SU-DHL-6 (cell line): Measurements from ENCODE around the gene PPWD1.

Source experiments
- EZH2phosphoT487 ChIP-seq: fragments of 200-600 bp; sonication (generic), shearing (Covaris generic); conservative IDR thresholded peaks from 2 replicates; pipeline ENCODE4 v1.6.1; 2018; ENCODE audit warnings: mild to moderate bottlenecking, antibody characterized with exemption, low read length, moderate library complexity, mixed read lengths
- TF ChIP-seq, protein P1 (sequence below): fragments of 200-600 bp; sonication (generic); IDR thresholded peaks from one replicate; pipeline ENCODE4 v1.5.1; 2017; ENCODE audit warnings: antibody characterized with exemption, mild to moderate bottlenecking, low read length, moderate library complexity; ENCODE audit not compliant: insufficient read depth, poor library complexity, severe bottlenecking

DNA sequence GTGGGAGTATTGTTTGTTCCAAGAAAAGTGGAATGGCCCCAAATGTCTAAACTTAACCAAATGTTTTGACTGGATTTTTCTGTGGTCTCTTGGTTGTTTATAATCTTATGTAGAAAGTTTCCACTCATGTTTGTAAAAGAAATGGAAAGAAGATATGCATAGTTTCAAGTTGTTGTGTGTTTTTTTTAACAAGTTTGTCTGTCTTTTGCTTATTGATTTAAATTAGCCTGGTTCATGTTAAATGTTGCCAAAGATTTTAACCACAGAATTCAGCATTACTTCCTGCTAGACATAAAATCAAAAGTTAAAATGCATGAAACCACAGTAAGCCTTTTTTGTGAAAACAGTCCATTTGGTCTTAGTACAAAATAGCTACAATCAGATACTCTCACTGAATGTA is 14.0 kb downstream of the PPWD1 start:
- TF ChIP-seq, protein P1, sequence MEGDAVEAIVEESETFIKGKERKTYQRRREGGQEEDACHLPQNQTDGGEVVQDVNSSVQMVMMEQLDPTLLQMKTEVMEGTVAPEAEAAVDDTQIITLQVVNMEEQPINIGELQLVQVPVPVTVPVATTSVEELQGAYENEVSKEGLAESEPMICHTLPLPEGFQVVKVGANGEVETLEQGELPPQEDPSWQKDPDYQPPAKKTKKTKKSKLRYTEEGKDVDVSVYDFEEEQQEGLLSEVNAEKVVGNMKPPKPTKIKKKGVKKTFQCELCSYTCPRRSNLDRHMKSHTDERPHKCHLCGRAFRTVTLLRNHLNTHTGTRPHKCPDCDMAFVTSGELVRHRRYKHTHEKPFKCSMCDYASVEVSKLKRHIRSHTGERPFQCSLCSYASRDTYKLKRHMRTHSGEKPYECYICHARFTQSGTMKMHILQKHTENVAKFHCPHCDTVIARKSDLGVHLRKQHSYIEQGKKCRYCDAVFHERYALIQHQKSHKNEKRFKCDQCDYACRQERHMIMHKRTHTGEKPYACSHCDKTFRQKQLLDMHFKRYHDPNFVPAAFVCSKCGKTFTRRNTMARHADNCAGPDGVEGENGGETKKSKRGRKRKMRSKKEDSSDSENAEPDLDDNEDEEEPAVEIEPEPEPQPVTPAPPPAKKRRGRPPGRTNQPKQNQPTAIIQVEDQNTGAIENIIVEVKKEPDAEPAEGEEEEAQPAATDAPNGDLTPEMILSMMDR: no peak
- no peak for TF ChIP-seq EZH2phosphoT487
